ENCODE results near the gene MAN1B1.
"Not testable (repeated sequence)": the region's sequence is repeated elsewhere in the genome, so short reads cannot be mapped to it uniquely, and the experiment has no call there.

MAN1B1 gene

DNA sequence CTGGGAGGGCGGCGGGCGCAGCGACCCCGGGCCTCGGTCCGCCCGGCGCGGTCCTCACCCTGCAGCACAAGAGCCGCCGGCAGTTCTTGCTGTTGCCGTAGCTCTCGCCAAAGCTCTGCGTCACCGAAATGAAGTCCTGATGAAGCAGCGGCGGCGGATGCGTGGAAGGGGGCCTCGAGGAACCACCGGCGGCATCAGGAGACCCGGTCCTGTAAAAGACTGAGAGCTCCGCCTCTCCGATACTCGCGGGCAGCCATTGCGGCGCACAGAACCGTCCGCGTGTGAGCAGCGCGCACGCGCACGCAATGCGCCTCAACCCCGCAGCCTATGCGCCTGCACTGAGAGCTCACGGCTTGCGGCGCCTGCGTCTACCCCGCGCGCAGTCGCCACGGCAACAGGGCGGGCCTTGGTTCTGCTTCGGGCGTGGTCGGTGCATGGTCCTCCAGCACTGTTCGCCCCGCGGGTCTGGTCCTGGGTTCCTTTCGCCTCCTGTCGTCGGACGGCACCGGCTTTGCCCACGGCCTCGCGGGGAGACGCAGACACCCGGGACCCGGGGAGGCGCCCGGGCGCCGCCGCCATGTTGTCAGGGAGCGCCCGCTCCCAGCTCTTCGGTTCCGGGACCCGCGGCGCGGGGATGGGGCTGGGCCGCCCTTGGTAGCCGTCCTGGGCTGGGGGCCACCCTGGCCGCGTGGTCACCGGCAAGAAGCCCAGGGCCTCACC is 42.8 kb downstream of the MAN1B1 start:
- WGBS, 2 experiments = 0% methylated on average over 86 of the region's 86 CpGs
- Histone ChIP-seq H3K4me3 (ENCODE audit: insufficient read depth, low read depth, low read length) (peak overlapping the region; percentile 91), H3K9me3 (ENCODE audit: control insufficient read depth, low read length) (no peaks in the 10 kb centered on the region), H3K27ac (ENCODE audit: insufficient read depth, low read depth, low read length, poor library complexity, severe bottlenecking) (no peak overlapping the region), H3K36me3 (ENCODE audit: control insufficient read depth, insufficient read depth, low read length) (no peaks in the 10 kb centered on the region), H3K4me1 (ENCODE audit: control insufficient read depth, insufficient read depth, low read length) (peaks cover 8% of the 10 kb centered on the region), H3K27me3 (ENCODE audit: control insufficient read depth, insufficient read depth, low read length, poor library complexity, severe bottlenecking) (peaks cover 44% of the 10 kb centered on the region)

DNA sequence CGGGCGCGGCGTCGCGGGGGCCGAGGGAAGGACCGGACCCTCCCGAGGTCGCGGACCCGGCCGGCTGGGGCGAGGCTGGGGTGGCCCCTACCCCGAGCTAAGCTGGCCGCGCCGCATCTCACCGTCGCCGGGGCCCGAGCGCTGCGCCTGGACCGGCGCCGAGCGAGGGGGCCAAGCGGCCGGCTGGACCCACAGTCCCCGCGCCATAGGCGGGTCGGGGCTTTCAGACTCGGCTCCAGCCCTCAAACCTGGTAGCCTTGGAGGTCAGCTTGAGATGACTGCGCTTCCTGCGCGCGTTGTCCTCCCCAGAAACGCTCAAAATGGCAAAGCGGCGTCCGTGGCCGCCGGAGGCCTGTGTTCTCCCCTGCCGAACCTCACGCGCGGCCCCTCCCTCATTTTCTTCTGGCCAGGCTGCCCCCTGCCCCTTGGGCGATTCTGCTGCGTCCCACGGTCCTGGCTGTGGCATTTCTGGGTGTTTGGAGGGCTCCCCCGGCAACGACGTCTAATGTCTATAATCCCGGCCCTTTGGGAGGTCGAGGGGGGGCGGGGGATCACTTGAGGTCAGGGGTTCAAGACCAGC is 43.5 kb downstream of the MAN1B1 start:
- Histone ChIP-seq H3K27ac (ENCODE audit: insufficient read depth, low read depth, low read length, poor library complexity, severe bottlenecking) (no peak overlapping the region), H3K4me1 (ENCODE audit: control insufficient read depth, insufficient read depth, low read length) (peaks cover 8% of the 10 kb centered on the region), H3K4me3 (ENCODE audit: insufficient read depth, low read depth, low read length) (peak overlapping the region; percentile 91), H3K9me3 (ENCODE audit: control insufficient read depth, low read length) (no peaks in the 10 kb centered on the region), H3K36me3 (ENCODE audit: control insufficient read depth, insufficient read depth, low read length) (no peaks in the 10 kb centered on the region), H3K27me3 (ENCODE audit: control insufficient read depth, insufficient read depth, low read length, poor library complexity, severe bottlenecking) (peaks cover 50% of the 10 kb centered on the region)
- WGBS, 2 experiments = 6% methylated on average over 58 of the region's 58 CpGs

- Histone ChIP-seq H3K4me3 (ENCODE audit: insufficient read depth, low read depth, low read length) (no peak overlapping the region), H3K27ac (ENCODE audit: insufficient read depth, low read depth, low read length, poor library complexity, severe bottlenecking) (no peak overlapping the region), H3K4me1 (ENCODE audit: control insufficient read depth, insufficient read depth, low read length) (no peaks in the 10 kb centered on the region), H3K27me3 (ENCODE audit: control insufficient read depth, insufficient read depth, low read length, poor library complexity, severe bottlenecking) (peaks cover 88% of the 10 kb centered on the region), H3K36me3 (ENCODE audit: control insufficient read depth, insufficient read depth, low read length) (no peaks in the 10 kb centered on the region), H3K9me3 (ENCODE audit: control insufficient read depth, low read length) (no peaks in the 10 kb centered on the region)
- WGBS, 2 experiments = 77 to 80% methylated on average over 4 of the region's 4 CpGs
Observed at GRCh38 chr9:137134191-137134590, 47.4 kb downstream of the MAN1B1 start.

DNA sequence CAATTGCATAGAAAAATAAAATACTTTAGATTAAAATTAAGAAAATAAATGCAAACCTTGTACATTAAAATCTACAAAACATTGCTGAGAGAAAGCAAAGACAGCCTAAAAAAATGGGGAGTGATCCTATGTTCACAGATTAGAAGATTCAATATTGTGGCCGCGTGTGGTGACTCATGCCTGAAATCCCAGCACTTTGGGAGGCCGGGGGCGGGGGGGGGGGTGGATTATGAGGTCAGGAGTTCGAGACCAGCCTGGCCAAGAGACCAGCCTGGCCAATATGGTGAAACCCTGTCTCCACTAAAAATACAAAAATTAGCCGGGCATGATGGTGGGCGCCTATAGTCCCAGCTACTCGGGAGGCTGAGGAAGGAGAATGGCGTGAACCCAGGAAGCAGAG is 48.4 kb downstream of the MAN1B1 start:
- H3K9me3 ChIP-seq (ENCODE audit: control insufficient read depth, low read length); H3K36me3 ChIP-seq (ENCODE audit: control insufficient read depth, insufficient read depth, low read length); H3K27ac ChIP-seq (ENCODE audit: insufficient read depth, low read depth, low read length, poor library complexity, severe bottlenecking); H3K4me3 ChIP-seq (ENCODE audit: insufficient read depth, low read depth, low read length); H3K4me1 ChIP-seq (ENCODE audit: control insufficient read depth, insufficient read depth, low read length): not testable (repeated sequence)
- H3K27me3 ChIP-seq (ENCODE audit: control insufficient read depth, insufficient read depth, low read length, poor library complexity, severe bottlenecking) = peaks cover 94% of the 10 kb centered on the region
- 78% methylated on average over 9 of the region's 9 CpGs for WGBS, 2 experiments

GRCh38 chr9:137136261-137136880 is 49.6 kb downstream of the MAN1B1 start:
- Histone ChIP-seq H3K27me3 (ENCODE audit: control insufficient read depth, insufficient read depth, low read length, poor library complexity, severe bottlenecking) (peaks cover 94% of the 10 kb centered on the region), H3K9me3 (ENCODE audit: control insufficient read depth, low read length) (no peaks in the 10 kb centered on the region)
- WGBS, 2 experiments = 48% methylated on average over 27 of the region's 27 CpGs

DNA sequence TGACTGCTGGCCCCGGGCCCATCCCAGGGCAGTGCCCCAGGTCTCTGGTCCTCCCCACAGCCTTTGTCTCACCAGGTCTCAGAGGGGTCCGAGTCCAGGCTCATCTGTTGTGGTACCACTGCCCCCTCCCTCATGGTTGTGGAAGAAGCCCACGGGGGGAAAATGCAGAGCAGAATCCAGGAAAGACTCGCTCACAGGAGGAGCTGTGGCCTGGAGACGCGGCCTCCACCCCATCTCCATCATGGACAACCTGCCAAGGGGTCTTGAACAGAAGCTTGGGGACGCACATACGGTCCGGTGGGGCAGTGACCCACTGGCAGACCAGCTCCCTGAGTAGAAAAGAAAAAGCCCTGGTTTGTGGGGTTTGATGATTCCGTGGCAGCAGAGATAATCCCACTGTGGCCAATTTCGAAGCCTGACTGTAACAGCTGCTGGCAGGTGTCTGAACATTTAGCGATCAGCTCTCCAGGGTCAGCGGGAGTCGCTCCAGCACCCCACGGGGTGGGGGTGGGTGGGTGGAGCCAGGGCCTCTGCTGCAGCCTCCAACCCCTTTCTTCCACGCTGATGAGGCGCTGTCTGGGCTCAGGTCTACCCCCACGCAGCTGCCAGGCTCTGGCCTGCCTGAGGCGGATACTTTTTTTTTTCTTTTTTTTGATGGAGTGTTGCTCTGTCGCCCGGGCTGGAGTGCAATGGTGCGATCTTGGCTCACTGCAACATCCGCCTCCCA is 50.3 kb downstream of the MAN1B1 start:
- H3K9me3 ChIP-seq (ENCODE audit: control insufficient read depth, low read length) = no peaks in the 10 kb centered on the region
- no peaks in the 10 kb centered on the region for H3K4me1 ChIP-seq (ENCODE audit: control insufficient read depth, insufficient read depth, low read length)
- peaks cover 94% of the 10 kb centered on the region for H3K27me3 ChIP-seq (ENCODE audit: control insufficient read depth, insufficient read depth, low read length, poor library complexity, severe bottlenecking)
- H3K4me3 ChIP-seq (ENCODE audit: insufficient read depth, low read depth, low read length) = no peak overlapping the region
- H3K36me3 ChIP-seq (ENCODE audit: control insufficient read depth, insufficient read depth, low read length) = no peaks in the 10 kb centered on the region
- WGBS, 2 experiments = 75 to 77% methylated on average over 23 of the region's 23 CpGs
- no peak overlapping the region for H3K27ac ChIP-seq (ENCODE audit: insufficient read depth, low read depth, low read length, poor library complexity, severe bottlenecking)

More at GRCh38 chr9:137136261-137136880, 49.6 kb downstream of the MAN1B1 start:
- H3K36me3 ChIP-seq (ENCODE audit: control insufficient read depth, insufficient read depth, low read length) = no peaks in the 10 kb centered on the region
- H3K4me3 ChIP-seq (ENCODE audit: insufficient read depth, low read depth, low read length) = no peak overlapping the region
- no peak overlapping the region for H3K27ac ChIP-seq (ENCODE audit: insufficient read depth, low read depth, low read length, poor library complexity, severe bottlenecking)
- no peaks in the 10 kb centered on the region for H3K4me1 ChIP-seq (ENCODE audit: control insufficient read depth, insufficient read depth, low read length)

DNA sequence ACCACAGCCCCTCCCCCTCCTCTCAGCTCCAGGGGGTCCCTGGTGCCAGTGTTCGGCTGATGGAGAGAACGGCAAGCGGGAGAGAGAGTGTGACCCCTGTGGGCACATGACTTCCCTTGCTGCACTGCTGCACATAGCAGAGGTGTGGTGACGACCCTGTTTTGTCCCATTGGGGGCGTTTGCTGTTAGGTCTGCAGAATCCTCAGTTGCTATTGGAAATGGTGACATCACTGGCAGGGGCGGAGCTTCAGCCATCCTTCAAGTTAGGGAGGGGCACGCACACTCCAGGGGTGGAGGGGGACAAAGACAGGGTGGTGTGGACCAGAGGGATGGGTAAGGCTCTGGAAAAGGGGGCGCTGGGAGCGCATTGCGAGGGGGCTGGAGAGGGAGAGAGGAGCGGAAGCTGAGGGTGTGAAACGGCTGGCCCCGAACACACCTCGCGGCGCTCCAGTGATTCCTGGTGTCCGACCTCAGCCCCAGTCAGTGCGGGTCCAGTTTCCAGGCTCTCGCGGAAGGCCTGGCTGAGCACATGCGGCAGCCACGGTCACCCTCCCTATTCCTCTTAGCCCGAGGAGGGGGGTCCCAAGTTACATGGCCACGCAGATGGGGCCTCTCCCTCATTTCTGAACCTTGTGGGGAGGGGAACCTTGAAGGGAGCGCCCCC is 51.4 kb downstream of the MAN1B1 start:
- no peak overlapping the region for H3K4me3 ChIP-seq (ENCODE audit: insufficient read depth, low read depth, low read length)
- peaks cover 97% of the 10 kb centered on the region for H3K27me3 ChIP-seq (ENCODE audit: control insufficient read depth, insufficient read depth, low read length, poor library complexity, severe bottlenecking)
- no peaks in the 10 kb centered on the region for H3K4me1 ChIP-seq (ENCODE audit: control insufficient read depth, insufficient read depth, low read length)
- H3K27ac ChIP-seq (ENCODE audit: insufficient read depth, low read depth, low read length, poor library complexity, severe bottlenecking) = no peak overlapping the region
- no peaks in the 10 kb centered on the region for H3K36me3 ChIP-seq (ENCODE audit: control insufficient read depth, insufficient read depth, low read length)
- no peaks in the 10 kb centered on the region for H3K9me3 ChIP-seq (ENCODE audit: control insufficient read depth, low read length)
- WGBS, 2 experiments = 16 to 20% methylated on average over 25 of the region's 25 CpGs

DNA sequence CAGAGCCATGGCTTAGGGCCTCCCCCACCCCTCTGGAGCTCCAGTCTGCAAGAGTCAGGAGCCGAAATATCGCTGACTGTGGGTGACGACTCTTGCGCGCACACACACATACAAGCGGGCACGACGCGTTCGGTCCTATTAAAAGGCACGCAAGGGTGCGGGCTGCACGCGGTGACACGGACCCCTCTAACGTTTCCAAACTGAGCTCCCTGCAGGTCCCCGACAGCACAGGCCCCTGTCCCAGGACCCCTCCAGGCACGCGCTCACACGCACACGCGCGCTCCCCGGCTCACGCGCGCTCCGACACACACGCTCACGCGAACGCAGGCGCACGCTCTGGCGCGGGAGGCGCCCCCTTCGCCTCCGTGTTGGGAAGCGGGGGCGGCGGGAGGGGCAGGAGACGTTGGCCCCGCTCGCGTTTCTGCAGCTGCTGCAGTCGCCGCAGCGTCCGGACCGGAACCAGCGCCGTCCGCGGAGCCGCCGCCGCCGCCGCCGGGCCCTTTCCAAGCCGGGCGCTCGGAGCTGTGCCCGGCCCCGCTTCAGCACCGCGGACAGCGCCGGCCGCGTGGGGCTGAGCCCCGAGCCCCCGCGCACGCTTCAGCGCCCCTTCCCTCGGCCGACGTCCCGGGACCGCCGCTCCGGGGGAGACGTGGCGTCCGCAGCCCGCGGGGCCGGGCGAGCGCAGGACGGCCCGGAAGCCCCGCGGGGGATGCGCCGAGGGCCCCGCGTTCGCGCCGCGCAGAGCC is 52.1 kb downstream of the MAN1B1 start, which contains the start of gene GRIN1:
TSS of gene GRIN1 (plus strand) at position 433 of the 746 bp plus-strand sequence. CDS start 333 bp downstream, outside the sequence.
- Histone ChIP-seq H3K4me3 (ENCODE audit: insufficient read depth, low read depth, low read length) (no peak within 1 kb of the TSS), H3K27me3 (ENCODE audit: control insufficient read depth, insufficient read depth, low read length, poor library complexity, severe bottlenecking) (peaks cover 98% of the 10 kb centered on the region), H3K9me3 (ENCODE audit: control insufficient read depth, low read length) (no peaks in the 10 kb centered on the region), H3K27ac (ENCODE audit: insufficient read depth, low read depth, low read length, poor library complexity, severe bottlenecking) (no peak within 1 kb of the TSS), H3K36me3 (ENCODE audit: control insufficient read depth, insufficient read depth, low read length) (no peaks in the 10 kb centered on the region), H3K4me1 (ENCODE audit: control insufficient read depth, insufficient read depth, low read length) (no peaks in the 10 kb centered on the region)
- WGBS, 2 experiments = 12% methylated on average over 104 of the region's 104 CpGs

- H3K27ac ChIP-seq (ENCODE audit: insufficient read depth, low read depth, low read length, poor library complexity, severe bottlenecking) = no peak overlapping the region
- H3K27me3 ChIP-seq (ENCODE audit: control insufficient read depth, insufficient read depth, low read length, poor library complexity, severe bottlenecking) = peaks cover 95% of the 10 kb centered on the region
- no peaks in the 10 kb centered on the region for H3K9me3 ChIP-seq (ENCODE audit: control insufficient read depth, low read length)
- WGBS, 2 experiments = 44% methylated on average over 37 of the region's 37 CpGs
- H3K4me3 ChIP-seq (ENCODE audit: insufficient read depth, low read depth, low read length) = no peak overlapping the region
- no peaks in the 10 kb centered on the region for H3K4me1 ChIP-seq (ENCODE audit: control insufficient read depth, insufficient read depth, low read length)
- no peaks in the 10 kb centered on the region for H3K36me3 ChIP-seq (ENCODE audit: control insufficient read depth, insufficient read depth, low read length)
Observed at GRCh38 chr9:137139468-137140150, 52.8 kb downstream of the MAN1B1 start.

Data from ectodermal cell (in vitro differentiated cells).